Myocyte (in vitro differentiated cells): ENCODE data around the gene ATP6V1B1. TPM values are rescaled to one million over a fixed set of nuclear protein-coding genes. Genes with fewer than 3 reads are reported as not detected.

ENCODE experiments used
- DNase-seq: peaks from one replicate; pipeline ENCODE4 v3.0.0-alpha.2; 2012; ENCODE audit warnings: low read depth
- polyA plus RNA-seq: library from polyadenylated mRNA; unstranded; fragments of >200 nt; gene quantifications from one replicate; pipeline ENCODE4 v1.2.1, GENCODE V29; 2012; ENCODE audit warnings: missing spikeins
- total RNA-seq: library from RNA; depleted of rRNA; stranded (reverse); fragments of >200 nt; gene quantifications from 2 replicates; pipeline ENCODE4 v1.2.3, GENCODE V29; 2014

ATP6V1B1 gene
- 1.7 and 3.8 TPM in 2 replicates for total RNA-seq
- polyA plus RNA-seq, result 2.1 TPM

GRCh38 chr2:70935468-70936164 lies at the start of gene ATP6V1B1:
TSS of gene ATP6V1B1 (plus strand) at chr2:70935900. CDS start at chr2:70935955, 55 bp downstream.
- peak; percentile 58 for DNase-seq

GRCh38 chr2:70886541-70886987 lies 49.1 kb upstream of the ATP6V1B1 start:
- DNase-seq, result no peak

- no peak for DNase-seq
Observed at GRCh38 chr2:70887208-70887549, 48.5 kb upstream of the ATP6V1B1 start.

DNA sequence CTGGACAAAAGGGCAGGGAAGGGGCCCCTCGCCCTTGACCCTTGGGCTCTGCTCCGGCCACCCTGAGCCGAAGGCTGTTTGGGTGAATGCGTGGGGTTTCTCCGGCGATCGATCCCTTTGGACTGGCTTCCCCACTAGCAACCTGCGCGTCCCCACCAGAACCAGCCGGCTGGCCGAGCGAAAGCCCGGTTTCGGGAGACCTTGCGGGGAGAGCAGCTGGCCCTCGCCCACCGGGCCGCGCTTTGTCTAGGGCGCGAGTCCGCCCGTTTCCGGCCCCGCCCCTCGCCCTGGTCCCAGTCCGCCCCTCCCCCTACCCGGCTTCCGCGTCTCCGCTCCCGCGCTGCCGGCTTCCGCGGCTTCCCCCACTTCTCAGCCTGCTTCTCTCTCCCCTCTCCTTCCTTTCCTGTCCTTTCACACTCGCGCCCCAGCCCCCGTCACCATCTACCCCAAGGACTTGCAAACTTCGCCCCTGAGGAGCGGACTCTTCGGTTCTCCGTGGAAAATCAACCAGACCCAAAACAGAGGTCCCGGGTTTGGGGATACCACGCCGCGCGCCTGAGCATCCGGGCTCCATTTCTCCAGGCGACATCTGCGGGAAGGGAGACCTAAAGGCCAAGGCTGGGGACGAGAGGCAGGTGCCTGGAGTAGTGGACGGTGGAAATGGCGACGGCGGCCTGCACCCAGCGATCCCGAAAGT lies 48.0 kb upstream of the ATP6V1B1 start:
- peak; percentile 53 for DNase-seq

DNA sequence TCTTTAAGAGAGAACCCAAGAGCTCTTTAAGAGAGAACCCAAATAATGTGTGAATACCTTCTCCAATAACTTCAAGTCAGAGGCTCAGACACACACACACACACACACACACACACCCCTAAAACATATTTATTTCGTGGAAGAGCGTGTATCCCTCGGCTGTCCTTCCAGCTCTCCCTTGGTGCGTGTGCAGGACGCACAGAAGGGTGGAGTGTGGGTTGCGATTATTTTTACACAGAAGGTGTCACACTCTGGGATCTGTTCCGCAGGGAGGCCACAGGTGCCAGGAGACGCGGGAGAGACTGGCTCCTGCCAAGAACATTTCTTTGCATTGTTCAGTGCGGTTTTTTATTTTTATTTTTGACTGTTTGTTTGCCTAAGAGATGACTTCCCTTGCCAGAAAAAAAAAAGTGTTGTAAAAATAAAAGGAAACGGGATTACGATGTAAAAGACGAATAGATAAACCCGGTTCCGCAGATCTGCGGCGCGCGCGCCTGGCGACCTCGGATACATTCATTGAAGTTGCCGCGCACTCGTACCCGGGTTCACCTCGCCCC lies 47.3 kb upstream of the ATP6V1B1 start:
- DNase-seq, result no peak

DNA sequence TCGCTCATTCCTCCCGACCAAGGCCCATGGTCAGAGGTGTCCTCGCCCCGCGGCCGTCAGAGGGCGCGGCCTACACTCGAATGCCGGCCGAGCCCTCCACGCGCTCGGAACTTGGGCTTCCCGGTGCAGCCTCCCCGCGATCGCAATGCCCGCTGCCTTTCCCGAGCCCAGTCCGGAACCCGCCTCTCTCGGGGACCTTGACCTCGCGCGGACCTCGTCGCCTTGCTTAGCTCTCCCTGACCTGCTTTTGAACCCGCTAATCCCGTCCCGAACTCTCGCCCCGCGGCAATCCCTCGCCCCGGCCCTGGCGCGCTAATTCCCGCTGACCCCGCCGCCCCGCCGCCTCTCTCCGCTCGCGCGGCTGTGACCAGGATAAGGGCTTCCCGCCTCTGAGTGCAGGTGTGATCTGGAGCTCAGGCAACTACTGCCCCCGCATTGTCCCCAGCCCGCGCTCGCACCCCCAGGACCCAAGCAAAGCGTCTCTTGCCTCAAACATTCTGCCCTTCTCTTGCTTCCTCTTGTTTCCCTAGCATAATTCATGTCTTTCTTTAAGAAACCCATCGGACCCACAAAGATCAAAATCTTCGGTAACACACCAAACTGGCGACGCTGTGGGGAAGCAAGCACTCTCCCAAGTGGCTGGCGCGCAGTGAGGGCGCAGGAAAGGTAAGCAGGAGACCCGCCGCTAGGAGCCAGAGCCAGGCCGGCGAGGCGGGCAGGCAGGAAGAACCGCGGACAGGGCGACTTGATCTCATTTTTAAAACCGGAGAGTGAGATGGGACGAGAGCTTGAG lies 46.6 kb upstream of the ATP6V1B1 start:
- DNase-seq, result no peak

DNA sequence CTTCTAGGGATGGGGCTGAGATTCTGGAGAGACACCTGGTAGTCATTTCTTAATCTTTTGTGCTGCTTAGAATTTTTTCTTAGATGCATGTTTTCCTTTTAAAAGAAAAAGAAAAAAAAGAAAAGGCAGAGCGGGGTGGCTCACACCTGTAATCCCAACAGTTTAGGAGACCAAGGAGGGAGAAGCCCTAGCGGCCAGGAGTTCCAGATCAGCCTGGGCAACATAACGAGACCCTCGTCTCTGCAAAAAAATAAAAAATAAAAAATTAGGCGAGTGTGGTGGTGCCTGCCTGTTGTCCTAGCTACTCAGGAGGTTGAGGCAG lies 46.0 kb upstream of the ATP6V1B1 start:
- no peak for DNase-seq

DNA sequence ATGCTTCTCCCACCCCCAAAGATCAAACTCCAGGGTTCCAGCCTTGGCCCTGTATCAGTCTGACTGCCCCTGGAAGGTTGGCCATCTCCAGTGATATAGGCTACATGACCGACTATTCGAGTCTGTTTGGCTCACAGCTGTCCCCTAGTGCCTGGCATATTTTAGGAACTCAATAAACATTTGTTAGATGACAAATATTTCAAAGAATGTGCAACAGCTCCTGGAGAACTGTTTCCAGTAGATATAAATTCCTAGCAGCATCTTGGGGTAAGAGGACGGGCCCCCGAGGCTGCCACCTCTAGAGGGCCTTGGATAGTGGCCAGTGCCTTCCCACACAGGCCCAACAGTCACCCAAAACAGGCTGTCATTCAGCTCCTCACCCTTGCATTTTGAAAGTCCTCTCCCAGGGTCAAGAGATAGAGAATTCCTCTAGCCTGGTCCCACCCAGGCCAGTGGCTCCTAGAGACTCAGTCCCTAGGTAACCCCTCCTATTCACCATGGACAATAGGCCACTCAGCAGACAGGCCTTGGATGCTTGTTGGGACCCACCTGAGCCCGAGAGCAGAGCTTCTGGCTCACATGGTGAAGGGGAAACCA lies 45.1 kb upstream of the ATP6V1B1 start:
- peak; percentile 64 for DNase-seq

- DNase-seq, result no peak
Observed at GRCh38 chr2:70891572-70892357, 43.9 kb upstream of the ATP6V1B1 start.

DNA sequence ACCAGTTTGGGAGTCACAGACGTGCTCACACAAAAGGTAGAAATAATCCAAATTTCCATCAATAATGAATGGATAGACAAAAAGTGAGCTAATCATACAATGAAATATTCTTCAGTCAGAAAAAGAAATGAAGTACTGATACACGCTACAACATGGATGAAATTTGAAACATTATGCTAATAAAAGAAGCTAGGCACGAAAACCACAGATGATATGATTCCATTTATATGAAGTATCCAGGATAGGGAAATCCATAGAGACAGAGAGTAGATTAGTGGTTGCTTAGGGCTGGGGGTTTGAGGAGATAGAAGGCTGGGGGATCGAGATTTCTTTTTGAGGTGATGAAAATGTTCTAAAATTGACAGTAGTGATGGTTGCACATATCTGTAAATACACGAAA lies 43.0 kb upstream of the ATP6V1B1 start:
- no peak for DNase-seq

DNA sequence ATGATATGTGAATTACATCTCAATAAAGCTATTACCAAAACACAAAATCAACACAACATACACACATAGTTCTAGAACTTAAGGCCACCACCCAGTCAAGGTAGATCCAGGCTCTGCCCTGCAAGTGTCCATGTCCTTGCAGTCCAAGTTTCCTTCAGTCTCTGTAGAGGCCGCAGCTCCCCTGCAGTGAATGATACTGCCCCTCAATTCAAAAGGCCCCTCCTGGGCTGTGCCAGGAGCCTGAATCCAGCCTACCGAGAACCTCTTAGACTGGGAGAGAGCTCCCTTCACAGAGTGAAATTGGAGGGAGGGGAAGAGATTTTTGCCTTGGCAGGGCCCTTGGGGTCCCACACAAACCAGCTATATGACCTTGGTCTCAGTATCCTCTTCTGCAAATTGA lies 42.5 kb upstream of the ATP6V1B1 start:
- no peak for DNase-seq

DNA sequence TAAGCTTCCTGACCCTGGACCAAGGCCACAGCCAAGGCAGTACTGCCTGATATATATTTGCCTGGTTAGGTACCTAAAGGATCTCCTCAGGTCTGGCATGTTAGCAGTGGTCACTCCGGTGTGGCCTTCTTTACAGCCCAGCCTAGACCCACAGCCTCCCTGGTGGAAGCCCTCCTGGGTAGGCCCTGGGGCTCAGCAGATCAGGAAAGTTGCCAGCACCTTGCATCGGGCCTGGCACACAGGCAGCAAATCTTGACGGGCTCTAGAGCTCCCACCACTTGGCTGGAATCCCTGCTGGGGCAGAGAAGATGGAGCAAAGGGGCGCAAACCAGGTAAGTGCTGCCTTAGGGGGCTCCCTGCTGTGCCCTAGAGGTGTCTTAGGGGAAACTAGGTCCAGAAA lies 40.9 kb upstream of the ATP6V1B1 start:
- DNase-seq, result no peak

- DNase-seq, result no peak
Observed at GRCh38 chr2:70895249-70895648, 40.5 kb upstream of the ATP6V1B1 start.

- DNase-seq, result no peak
Observed at GRCh38 chr2:70895998-70896764, 39.5 kb upstream of the ATP6V1B1 start.

DNA sequence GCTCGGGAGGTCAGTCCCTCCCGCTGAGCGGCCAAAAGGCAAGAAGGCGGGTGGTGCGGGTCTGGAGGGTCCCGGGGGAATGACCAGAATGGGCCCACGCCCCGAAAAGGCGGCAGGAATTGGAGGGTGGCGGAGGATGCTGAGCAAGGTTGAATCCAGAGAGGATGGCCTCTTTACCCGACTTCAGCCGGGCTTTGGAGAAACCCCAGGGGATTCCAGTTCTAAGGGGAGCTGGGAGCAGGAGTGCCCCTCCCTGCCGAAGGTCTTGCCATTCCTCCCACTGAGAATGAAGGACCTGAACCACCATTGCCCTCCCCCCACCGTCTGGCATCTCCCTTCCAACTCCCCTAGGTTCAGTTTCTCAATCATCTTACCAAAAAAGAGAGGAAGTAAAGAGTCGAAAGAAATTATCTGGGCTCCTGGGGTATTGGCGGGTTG lies 38.9 kb upstream of the ATP6V1B1 start:
- DNase-seq, result no peak

GRCh38 chr2:70897203-70897976 lies 38.3 kb upstream of the ATP6V1B1 start:
- DNase-seq, result no peak

GRCh38 chr2:70897977-70898226 lies 37.8 kb upstream of the ATP6V1B1 start:
- no peak for DNase-seq

GRCh38 chr2:70898363-70899240 lies 37.1 kb upstream of the ATP6V1B1 start:
- no peak for DNase-seq
